Adrenal gland (tissue), 5 donors: ENCODE data around the gene GSE1.

Experiments
- POLR2A ChIP-seq, 2 donors: fragments of 450-650 bp; IDR thresholded peaks; one replicate each; pipeline ENCODE4 v1.6.1; 2017; ENCODE audit warnings: antibody characterized with exemption in 2 of 2, mild to moderate bottlenecking in 2 of 2, moderate library complexity in 1 of 2
- TF ChIP-seq, protein P1 (sequence below), 6 experiments: fragments of 450-650 bp in 4 of 6; fragments of 200-600 bp in 2 of 6; sonication (generic) in 1 of 6; IDR thresholded peaks; 1 replicate in 5 of 6; 2 replicates in 1 of 6; pipeline versions ENCODE4 v1.5.1 to v1.8.0; 2016 to 2021; ENCODE audit warnings: antibody characterized with exemption in 6 of 6, mild to moderate bottlenecking in 2 of 6, moderate library complexity in 1 of 6
- donor health status: DM: no; HTN: no; CAD: no.

DNA sequence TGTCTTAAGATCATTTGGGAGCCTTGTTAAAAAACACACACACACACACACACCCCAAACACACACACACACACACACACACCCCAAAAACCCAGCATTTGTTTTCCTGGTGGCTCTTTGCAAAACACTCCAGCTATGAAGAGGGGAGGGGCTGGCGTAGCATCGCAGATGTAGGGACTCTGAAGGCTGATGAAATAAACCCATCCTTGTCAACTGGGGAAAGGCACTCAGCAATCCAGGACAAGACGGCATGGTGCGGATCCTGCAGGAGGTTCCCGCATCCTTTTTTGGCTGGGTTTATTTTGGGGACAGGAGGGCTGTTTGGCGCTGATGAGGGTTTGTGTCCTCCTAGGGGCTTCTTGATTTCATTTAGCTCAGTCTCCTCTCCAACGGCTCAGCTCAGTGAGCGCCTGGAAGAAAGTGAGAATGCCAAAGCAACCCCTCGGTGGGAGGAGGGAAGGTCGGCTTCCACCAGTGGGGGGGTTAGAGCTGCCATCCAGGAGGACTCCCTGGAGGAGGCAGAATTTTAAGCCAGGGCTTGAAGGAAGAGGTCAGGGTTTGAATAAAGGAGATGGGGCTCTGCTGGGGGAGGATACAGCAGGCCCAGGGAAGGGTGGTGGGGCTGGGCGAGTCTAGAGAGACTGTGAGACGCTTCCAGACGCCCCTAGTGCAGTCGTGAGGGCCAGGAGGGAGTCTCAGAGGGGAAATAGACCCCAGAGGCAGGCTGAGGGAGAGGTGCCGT, 12.4 kb upstream of the GSE1 start:
- TF ChIP-seq, protein P1, sequence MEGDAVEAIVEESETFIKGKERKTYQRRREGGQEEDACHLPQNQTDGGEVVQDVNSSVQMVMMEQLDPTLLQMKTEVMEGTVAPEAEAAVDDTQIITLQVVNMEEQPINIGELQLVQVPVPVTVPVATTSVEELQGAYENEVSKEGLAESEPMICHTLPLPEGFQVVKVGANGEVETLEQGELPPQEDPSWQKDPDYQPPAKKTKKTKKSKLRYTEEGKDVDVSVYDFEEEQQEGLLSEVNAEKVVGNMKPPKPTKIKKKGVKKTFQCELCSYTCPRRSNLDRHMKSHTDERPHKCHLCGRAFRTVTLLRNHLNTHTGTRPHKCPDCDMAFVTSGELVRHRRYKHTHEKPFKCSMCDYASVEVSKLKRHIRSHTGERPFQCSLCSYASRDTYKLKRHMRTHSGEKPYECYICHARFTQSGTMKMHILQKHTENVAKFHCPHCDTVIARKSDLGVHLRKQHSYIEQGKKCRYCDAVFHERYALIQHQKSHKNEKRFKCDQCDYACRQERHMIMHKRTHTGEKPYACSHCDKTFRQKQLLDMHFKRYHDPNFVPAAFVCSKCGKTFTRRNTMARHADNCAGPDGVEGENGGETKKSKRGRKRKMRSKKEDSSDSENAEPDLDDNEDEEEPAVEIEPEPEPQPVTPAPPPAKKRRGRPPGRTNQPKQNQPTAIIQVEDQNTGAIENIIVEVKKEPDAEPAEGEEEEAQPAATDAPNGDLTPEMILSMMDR (IDR thresholded peaks at IDR 0.05) = no peak
- TF ChIP-seq POLR2A (IDR thresholded peaks at IDR 0.05) = no peak
